HG03565 (cell line): ENCODE measurements around the gene RNU6-1.

Source experiments
- ATAC-seq: cut with Tn5 transposase; IDR thresholded peaks from one replicate; pipeline ENCODE4 v1.9.1; 2021; ENCODE audit warnings: mild to moderate bottlenecking, moderate library complexity; ENCODE audit not compliant: unreplicated experiment

RNU6-1 gene

GRCh38 chr15:67859331-67859946 is 19.6 kb upstream of the RNU6-1 start:
- ATAC-seq: no peak

GRCh38 chr15:67857220-67857619 is 17.4 kb upstream of the RNU6-1 start:
- ATAC-seq: no peak

GRCh38 chr15:67855842-67856241 is 16.0 kb upstream of the RNU6-1 start:
- ATAC-seq: no peak

GRCh38 chr15:67854358-67854757 is 14.5 kb upstream of the RNU6-1 start:
- ATAC-seq: no peak

- ATAC-seq: no peak
Measured at GRCh38 chr15:67853454-67853853, 13.6 kb upstream of the RNU6-1 start.

GRCh38 chr15:67852418-67852817 is 12.6 kb upstream of the RNU6-1 start:
- no peak for ATAC-seq

- no peak for ATAC-seq
Measured at GRCh38 chr15:67850994-67851571, 11.2 kb upstream of the RNU6-1 start.

- ATAC-seq: no peak
Measured at GRCh38 chr15:67850336-67850735, 10.5 kb upstream of the RNU6-1 start.

GRCh38 chr15:67849538-67849937 is 9.7 kb upstream of the RNU6-1 start:
- ATAC-seq: no peak

- no peak for ATAC-seq
Measured at GRCh38 chr15:67845974-67846373, 6.1 kb upstream of the RNU6-1 start.

- ATAC-seq: no peak
Measured at GRCh38 chr15:67843571-67844387, 3.9 kb upstream of the RNU6-1 start.

- no peak for ATAC-seq
Measured at GRCh38 chr15:67843092-67843501, 3.3 kb upstream of the RNU6-1 start.

GRCh38 chr15:67841513-67841762 is 1.6 kb upstream of the RNU6-1 start:
- ATAC-seq: no peak

GRCh38 chr15:67840749-67841512 is 1.1 kb upstream of the RNU6-1 start:
- peak; percentile 1 for ATAC-seq

- ATAC-seq: peak; percentile 12
Measured at GRCh38 chr15:67839499-67839928, 331 bp downstream of the RNU6-1 start.

- no peak for ATAC-seq
Measured at GRCh38 chr15:67838789-67839332, 984 bp downstream of the RNU6-1 start.

- no peak for ATAC-seq
Measured at GRCh38 chr15:67836955-67837354, 2.9 kb downstream of the RNU6-1 start.

- no peak for ATAC-seq
Measured at GRCh38 chr15:67836477-67836876, 3.4 kb downstream of the RNU6-1 start.

GRCh38 chr15:67836134-67836455 is 3.8 kb downstream of the RNU6-1 start:
- no peak for ATAC-seq

GRCh38 chr15:67835297-67836133 is 4.3 kb downstream of the RNU6-1 start:
- no peak for ATAC-seq
